ENCODE measurements around the gene DLG4.
"Not testable (repeated sequence)": the region's sequence is repeated elsewhere in the genome, so short reads cannot be mapped to it uniquely, and the experiment has no call there.

DLG4 gene

DNA sequence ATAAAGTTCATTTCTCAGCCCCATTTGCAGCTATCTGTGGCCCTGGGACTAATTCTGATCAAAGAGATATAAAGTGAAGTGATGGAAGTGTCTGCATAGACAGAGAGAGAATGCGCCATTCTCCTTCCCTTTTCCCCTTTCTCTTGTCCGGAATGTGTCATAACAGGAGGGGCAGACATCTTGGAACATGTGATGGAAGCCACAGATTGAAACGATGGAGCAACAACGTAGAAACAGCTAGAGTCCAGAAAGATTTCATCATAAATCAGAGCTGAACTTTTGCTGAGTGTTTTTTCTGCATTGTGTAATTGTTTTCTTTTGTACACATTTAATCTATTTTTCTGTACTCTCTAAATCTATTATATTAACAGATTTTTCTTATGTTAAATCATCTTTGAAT, 51.8 kb downstream of the DLG4 start:
- no peak overlapping the region for H3K4me3 ChIP-seq (ENCODE audit: low read length)
- TF ChIP-seq ZNF274 (IDR thresholded peaks at IDR 0.05; ENCODE audit: low read depth, low read length): no peak

DNA sequence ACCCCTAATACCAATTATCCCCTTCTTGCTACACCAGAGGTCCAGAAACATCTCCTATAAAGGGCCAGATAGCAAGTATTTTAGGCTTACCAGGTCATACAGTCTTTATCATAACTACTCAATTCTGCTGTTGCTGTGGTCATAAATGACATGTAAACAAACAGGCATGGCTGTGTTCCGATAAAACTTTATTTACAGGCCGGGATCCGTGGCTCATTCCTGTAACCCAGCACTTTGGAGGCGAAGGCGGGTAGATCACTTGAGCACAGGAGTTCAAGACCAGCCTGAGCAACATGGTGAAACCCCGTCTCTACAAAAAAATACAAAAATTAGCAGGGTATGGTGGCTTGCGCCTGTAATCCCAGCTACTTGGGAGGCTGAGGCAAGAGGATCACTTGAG, 52.8 kb downstream of the DLG4 start:
- TF ChIP-seq ZNF274 (IDR thresholded peaks at IDR 0.05; ENCODE audit: low read depth, low read length): no peak
- no peak overlapping the region for H3K4me3 ChIP-seq (ENCODE audit: low read length)

DNA sequence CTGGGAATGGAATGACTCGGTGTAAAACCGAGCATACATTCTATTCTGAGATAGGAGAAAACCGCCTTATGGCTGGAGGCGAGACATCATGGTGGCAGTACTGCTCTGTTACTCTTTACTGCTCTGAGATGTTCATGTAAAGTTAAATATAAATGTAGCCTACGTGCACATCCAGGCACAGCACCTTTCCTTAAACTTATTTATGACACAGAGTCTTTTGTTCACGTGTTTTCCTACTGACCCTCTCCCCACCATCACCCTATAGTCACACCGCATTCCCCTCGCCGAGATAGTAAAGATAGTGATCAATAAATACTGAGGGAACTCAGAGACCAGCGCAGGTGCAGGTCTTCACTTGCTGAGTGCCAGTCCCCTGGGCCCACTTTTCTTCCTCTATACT, 60.1 kb downstream of the DLG4 start:
- not testable (repeated sequence) for H3K4me3 ChIP-seq (ENCODE audit: low read length)

DNA sequence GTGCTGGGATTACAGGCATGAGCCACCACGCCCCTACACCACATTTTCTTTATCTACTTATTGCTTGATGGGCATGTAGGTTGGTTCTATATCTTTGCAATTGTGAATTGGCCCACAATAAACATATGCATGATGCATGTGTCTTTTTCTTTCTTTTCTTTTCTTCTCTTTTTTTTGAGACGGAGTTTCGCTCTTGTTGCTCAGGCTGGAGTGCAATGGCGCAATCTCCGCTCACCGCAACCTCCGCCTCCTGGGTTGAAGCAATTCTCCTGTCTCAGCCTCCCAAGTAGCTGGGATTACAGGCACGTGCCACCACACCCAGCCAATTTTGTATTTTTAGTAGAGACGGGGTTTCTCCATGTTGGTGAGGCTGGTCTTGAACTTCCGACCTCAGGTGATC, 61.2 kb downstream of the DLG4 start:
- not testable (repeated sequence) for H3K4me3 ChIP-seq (ENCODE audit: low read length)

DNA sequence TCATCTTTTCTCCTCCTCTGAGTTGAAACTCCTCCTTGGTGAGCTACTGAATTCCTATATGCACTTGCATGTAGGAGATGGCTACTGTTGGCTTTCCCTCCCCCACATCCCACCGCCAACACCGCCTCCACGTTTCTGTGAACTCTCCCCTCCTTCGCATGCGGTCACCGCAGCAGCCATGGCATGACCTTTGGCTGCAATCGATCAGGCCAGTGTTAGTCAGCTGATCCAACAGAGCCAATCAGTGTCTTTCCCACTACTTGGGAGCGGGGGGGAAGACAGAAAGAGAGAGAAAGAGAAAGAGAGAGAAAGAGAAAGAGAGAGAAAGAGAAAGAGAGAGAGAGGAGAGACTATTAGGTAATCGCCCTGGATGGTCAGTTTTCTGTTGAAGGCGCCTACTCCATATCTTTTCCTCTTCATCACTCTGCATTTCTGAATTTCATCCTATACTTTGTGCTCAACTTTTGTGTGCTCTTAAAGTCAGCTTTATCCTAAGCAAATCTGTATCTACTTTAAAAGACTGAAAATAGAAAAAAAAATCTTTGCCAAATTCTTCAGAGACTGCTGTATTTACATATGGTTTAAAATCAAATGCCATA, 63.2 kb downstream of the DLG4 start:
- TF ChIP-seq ZNF274 (IDR thresholded peaks at IDR 0.05; ENCODE audit: low read depth, low read length): no peak
- no peak overlapping the region for H3K4me3 ChIP-seq (ENCODE audit: low read length)

DNA sequence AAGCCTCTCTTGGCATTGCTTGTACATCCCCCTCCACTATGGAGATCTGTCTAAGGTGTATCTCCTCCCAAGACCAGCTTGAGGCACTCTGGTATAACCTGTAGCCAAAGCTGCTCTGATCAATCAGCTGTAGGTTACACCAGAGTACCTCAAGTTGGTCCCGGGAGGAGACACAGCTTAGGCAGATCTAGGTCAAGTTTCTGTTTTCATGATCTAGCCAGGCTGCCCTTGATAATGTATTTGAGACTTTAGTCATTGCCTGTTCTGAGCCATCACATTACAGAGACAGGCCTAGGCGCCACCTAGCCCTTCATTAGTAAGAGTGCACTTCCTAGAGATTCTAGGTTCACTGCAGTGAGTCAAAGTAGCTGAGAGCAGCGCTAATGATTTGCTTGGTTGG, 71.9 kb downstream of the DLG4 start:
- H3K4me3 ChIP-seq (ENCODE audit: low read length): no peak overlapping the region
- no peak for TF ChIP-seq ZNF274 (IDR thresholded peaks at IDR 0.05; ENCODE audit: low read depth, low read length)

DNA sequence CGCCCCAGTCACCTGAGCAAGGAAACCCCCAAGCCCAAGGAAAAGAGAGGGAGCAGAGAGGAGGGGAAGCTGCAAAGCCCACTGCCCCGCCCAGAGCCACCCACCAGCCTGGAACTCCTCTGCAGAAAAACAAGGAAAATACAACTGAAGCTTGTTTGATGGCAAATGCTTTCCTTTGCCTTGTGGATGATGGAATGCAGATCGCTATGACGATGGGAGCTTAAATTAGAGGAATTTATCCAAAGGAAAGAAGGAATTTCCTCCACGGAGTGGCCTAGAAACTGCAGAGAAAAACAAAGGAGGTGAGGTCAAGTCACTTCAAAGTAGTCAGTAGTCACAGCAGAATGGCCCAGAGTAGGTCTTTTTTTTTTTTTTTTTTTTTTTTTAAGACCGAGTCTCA, 73.5 kb downstream of the DLG4 start:
- H3K4me3 ChIP-seq (ENCODE audit: low read length): no peak overlapping the region
- no peak for TF ChIP-seq ZNF274 (IDR thresholded peaks at IDR 0.05; ENCODE audit: low read depth, low read length)

DNA sequence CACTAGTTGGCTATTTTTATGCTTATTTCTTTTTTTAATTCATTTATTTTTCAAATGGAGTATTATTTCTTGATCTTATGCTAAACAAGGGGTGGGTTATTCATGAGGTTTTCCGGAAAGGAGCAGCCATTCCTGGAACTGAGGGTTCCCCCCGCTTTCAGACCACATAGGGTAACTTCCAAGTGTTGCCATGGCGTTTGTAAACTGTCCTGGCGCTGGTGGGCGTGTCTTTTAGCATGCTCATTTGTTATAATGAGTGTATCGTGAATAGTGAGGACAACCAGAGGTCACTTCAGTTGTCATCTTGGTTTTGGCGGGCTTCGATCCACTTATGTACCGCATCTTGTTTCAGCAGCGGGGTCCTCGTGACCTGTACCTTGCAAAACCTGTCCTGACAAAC, 75.4 kb downstream of the DLG4 start:
- no peak for TF ChIP-seq ZNF274 (IDR thresholded peaks at IDR 0.05; ENCODE audit: low read depth, low read length)
- no peak overlapping the region for H3K4me3 ChIP-seq (ENCODE audit: low read length)

DNA sequence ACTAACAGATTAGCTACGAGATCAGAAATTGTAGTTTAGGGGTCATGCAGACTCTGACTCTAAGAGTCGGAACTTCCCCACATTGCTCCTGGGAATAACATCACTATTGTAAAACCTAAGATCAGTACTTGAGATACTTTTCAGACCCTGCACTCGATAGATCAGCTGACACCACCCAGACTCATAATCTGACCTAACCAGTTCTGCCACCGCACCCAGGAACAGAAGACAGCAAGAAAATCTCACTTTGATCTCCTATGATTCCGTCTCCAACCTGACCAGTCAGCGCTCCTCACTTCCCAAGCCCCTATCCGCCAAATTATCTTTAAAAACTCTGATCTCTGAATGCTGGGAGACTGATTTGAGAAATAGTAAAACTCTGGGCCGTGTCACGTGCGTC, 77.8 kb downstream of the DLG4 start:
- no peak overlapping the region for H3K4me3 ChIP-seq (ENCODE audit: low read length)
- no peak for TF ChIP-seq ZNF274 (IDR thresholded peaks at IDR 0.05; ENCODE audit: low read depth, low read length)

DNA sequence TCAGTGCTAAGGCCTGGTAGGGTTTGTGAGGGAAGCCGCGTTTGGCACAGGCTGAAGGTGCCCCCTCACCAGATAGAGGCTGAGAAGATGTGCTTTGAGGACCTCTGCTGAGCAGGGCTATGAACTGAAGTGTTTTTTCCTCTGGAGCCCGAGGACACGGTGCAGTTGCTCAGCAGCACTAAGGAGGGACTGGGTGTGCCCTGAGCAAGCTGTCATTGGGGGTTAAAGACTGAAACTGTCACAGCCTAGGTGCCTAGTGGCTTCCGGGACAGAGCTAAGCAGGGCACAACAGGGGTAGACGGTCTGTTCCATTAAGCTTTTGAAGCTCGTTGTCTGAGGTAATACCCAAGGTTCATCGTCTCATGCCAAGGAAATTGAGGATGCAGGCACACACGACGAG, 80.2 kb downstream of the DLG4 start:
- no peak overlapping the region for H3K4me3 ChIP-seq (ENCODE audit: low read length)

DNA sequence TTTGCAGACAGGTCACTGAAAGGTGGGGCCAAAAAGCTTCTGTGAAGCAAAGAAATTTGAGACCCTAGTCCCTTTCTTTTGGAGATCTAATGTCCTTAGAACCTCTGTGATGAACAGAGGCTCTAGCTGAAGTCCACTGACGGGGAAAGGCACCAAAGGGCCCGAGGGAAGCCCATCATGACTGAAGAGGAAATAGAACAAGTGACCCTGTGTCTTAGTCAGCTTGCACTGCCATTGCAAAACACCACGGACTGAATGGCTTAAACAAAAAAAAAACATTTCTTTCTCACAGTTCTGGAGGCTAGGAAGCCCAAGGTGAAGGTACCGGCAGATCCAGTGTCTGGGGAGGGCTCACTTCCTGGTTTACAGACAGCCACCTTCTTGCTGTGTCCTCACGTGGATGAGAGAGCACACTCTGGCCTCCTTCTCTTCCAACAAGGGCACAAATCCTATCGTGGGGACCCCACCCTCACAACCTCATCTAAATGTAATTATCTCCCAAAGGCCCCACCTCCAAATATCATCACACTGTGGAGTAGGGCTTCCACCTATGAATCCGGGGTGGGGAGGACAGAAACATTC, 80.7 kb downstream of the DLG4 start:
- H3K4me3 ChIP-seq (ENCODE audit: low read length): no peak overlapping the region
- TF ChIP-seq ZNF274 (IDR thresholded peaks at IDR 0.05; ENCODE audit: low read depth, low read length): no peak

More for the DNA sequence above, 80.2 kb downstream of the DLG4 start:
- TF ChIP-seq ZNF274 (IDR thresholded peaks at IDR 0.05; ENCODE audit: low read depth, low read length): no peak

DNA sequence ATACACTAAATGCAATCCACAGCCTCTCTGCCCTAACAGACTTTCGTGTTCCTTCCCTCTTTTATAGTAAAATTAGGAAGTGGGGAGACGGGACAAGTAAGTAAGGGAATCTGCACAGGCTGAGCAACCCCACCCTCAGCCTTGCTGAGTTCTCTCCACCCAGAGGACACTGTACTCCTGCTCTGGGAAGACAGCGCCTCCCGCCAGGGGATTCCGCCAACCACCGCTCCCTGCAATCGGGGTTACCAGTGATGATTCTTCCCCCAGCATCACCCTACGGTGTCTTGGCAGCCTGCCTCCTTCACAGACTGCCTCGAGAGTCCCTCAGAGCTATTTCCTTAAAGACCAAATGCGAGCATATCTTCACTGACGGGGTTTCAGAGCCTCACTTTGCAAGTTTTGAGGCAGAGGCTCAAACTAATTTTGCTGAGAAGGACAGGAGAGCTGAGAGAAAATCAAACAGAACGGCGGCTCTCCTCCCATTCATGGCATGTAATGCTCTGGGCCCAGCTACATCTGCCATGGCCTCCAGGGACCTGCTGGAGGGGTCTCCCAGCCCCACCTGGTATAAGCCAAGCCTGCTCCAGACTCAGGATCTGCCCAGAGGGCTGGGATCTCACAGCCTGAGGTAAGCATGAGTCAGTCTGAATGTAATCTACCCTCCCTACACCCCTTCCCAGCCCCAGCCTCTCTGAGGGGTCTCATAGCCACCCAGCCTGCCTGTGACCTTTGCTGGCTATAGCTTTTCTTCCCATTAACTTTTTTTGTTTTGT, 82.3 kb downstream of the DLG4 start:
- no peak for TF ChIP-seq ZNF274 (IDR thresholded peaks at IDR 0.05; ENCODE audit: low read depth, low read length)
- no peak overlapping the region for H3K4me3 ChIP-seq (ENCODE audit: low read length)
